Neural progenitor cell (in vitro differentiated cells): ENCODE measurements around the gene PSMD5.

Source experiments
- EZH2 ChIP-seq: fragments of 200-600 bp; sonication (generic); IDR thresholded peaks from 2 replicates; pipeline ENCODE4 v1.6.1; 2017; ENCODE audit warnings: antibody characterized with exemption, mild to moderate bottlenecking, moderate library complexity
- TF ChIP-seq, protein P1 (sequence below): fragments of 200-600 bp; sonication (generic); IDR thresholded peaks from 2 replicates; pipeline ENCODE4 v1.5.1; 2017; ENCODE audit warnings: antibody characterized with exemption, mild to moderate bottlenecking

DNA sequence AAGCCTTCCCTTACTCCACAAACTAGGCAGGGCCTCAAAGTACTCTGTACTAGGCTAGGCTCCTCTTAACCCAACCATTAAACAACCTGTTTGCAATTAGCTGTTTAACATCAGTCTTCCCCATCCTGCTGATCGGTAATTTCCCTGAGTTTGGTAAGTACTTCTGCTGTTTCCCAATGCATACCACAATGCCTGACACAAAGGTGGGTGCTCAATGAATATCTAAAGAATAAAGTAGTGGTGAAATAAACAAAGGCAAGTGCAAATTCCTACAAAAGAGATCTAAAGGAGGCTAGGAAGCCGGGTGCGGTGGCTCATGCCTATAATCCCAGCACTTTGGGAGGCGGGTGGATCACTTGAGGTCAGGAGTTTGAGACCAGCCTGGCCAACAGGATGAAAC, 74.5 kb downstream of the PSMD5 start:
- TF ChIP-seq, protein P1, sequence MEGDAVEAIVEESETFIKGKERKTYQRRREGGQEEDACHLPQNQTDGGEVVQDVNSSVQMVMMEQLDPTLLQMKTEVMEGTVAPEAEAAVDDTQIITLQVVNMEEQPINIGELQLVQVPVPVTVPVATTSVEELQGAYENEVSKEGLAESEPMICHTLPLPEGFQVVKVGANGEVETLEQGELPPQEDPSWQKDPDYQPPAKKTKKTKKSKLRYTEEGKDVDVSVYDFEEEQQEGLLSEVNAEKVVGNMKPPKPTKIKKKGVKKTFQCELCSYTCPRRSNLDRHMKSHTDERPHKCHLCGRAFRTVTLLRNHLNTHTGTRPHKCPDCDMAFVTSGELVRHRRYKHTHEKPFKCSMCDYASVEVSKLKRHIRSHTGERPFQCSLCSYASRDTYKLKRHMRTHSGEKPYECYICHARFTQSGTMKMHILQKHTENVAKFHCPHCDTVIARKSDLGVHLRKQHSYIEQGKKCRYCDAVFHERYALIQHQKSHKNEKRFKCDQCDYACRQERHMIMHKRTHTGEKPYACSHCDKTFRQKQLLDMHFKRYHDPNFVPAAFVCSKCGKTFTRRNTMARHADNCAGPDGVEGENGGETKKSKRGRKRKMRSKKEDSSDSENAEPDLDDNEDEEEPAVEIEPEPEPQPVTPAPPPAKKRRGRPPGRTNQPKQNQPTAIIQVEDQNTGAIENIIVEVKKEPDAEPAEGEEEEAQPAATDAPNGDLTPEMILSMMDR: no peak
- no peak for TF ChIP-seq EZH2
